Ishikawa (cell line): Measurements from ENCODE around the gene DENND1B.

ENCODE experiments used
- CEBPB ChIP-seq: IDR thresholded peaks from 2 replicates; pipeline ENCODE4 v1.6.1; 2012
- CREB1 ChIP-seq: IDR thresholded peaks from 2 replicates; pipeline ENCODE4 v1.6.1; 2012; ENCODE audit warnings: low read depth
- EGR1 ChIP-seq: IDR thresholded peaks from 2 replicates; pipeline ENCODE4 v1.6.1; 2012
- EP300 ChIP-seq: IDR thresholded peaks from 2 replicates; pipeline ENCODE4 v1.6.1; 2012; ENCODE audit warnings: borderline replicate concordance
- FOXM1 ChIP-seq: IDR thresholded peaks from 2 replicates; pipeline ENCODE4 v1.6.1; 2012; ENCODE audit warnings: low read depth, borderline replicate concordance
- NFIC ChIP-seq: IDR thresholded peaks from 2 replicates; pipeline ENCODE4 v1.6.1; 2012
- RAD21 ChIP-seq: IDR thresholded peaks from 2 replicates; pipeline ENCODE4 v1.6.1; 2012; ENCODE audit warnings: low read depth
- TAF1 ChIP-seq: IDR thresholded peaks from 2 replicates; pipeline ENCODE4 v1.6.1; 2012; ENCODE audit warnings: low read depth, mild to moderate bottlenecking
- TCF12 ChIP-seq: IDR thresholded peaks from 2 replicates; pipeline ENCODE4 v1.6.1; 2012; ENCODE audit warnings: low read depth
- TEAD4 ChIP-seq: IDR thresholded peaks from 2 replicates; pipeline ENCODE4 v1.6.1; 2012
- YY1 ChIP-seq: IDR thresholded peaks from 2 replicates; pipeline ENCODE4 v1.6.1; 2012; ENCODE audit warnings: low read depth
- ZBTB7A ChIP-seq: IDR thresholded peaks from 2 replicates; pipeline ENCODE4 v1.6.1; 2012; ENCODE audit warnings: low read depth
- TF ChIP-seq, protein P1 (sequence below): IDR thresholded peaks from 2 replicates; pipeline ENCODE4 v1.6.1; 2012; ENCODE audit warnings: low read depth, mild to moderate bottlenecking
- TF ChIP-seq, protein P2 (sequence below): IDR thresholded peaks from 2 replicates; pipeline ENCODE4 v1.6.1; 2012
- TF ChIP-seq, protein P3 (sequence below): IDR thresholded peaks from 2 replicates; pipeline ENCODE4 v1.6.1; 2012

DENND1B gene

DNA sequence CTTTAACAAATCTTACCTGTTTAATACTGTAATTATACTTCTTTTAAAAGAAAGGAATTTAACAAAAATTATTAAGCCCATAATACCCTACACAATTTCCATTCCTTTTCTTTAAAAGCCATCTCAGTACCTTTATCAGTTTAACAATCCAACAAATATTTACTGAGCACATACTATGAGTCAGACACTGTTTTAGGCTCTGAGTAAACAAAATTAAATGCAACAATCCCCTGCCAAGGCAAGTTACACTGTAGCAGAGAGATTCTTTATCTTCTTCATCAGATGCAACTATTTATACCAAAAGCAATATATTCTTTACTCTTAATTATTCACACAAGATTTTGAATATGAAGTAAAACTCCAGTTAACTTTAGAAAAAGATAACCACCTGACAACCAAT, 12.0 kb downstream of the DENND1B start:
- TF ChIP-seq TAF1: no peak

DNA sequence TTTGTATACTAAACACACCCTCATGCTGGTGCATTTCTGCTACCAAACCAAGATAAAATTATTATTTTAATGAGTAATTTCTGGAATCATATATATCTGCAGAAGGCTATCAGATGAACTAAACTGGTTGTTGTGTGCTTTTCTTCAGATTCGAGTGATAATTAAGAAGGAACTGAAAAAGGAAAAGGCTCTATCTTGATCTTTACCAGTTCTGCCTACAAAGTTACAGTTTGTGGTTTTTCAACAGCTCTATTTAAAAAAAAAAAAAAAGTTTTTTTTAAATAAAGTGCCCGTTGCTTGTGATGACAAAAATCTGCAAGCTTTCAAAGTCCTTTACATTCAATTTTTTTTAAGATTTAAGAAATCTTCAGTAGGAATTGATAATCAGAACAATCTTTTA, 13.6 kb downstream of the DENND1B start:
- TF ChIP-seq FOXM1 (no peak), RAD21 (no peak), CREB1 (no peak)
- TF ChIP-seq, protein P1, sequence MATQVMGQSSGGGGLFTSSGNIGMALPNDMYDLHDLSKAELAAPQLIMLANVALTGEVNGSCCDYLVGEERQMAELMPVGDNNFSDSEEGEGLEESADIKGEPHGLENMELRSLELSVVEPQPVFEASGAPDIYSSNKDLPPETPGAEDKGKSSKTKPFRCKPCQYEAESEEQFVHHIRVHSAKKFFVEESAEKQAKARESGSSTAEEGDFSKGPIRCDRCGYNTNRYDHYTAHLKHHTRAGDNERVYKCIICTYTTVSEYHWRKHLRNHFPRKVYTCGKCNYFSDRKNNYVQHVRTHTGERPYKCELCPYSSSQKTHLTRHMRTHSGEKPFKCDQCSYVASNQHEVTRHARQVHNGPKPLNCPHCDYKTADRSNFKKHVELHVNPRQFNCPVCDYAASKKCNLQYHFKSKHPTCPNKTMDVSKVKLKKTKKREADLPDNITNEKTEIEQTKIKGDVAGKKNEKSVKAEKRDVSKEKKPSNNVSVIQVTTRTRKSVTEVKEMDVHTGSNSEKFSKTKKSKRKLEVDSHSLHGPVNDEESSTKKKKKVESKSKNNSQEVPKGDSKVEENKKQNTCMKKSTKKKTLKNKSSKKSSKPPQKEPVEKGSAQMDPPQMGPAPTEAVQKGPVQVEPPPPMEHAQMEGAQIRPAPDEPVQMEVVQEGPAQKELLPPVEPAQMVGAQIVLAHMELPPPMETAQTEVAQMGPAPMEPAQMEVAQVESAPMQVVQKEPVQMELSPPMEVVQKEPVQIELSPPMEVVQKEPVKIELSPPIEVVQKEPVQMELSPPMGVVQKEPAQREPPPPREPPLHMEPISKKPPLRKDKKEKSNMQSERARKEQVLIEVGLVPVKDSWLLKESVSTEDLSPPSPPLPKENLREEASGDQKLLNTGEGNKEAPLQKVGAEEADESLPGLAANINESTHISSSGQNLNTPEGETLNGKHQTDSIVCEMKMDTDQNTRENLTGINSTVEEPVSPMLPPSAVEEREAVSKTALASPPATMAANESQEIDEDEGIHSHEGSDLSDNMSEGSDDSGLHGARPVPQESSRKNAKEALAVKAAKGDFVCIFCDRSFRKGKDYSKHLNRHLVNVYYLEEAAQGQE: no peak

DNA sequence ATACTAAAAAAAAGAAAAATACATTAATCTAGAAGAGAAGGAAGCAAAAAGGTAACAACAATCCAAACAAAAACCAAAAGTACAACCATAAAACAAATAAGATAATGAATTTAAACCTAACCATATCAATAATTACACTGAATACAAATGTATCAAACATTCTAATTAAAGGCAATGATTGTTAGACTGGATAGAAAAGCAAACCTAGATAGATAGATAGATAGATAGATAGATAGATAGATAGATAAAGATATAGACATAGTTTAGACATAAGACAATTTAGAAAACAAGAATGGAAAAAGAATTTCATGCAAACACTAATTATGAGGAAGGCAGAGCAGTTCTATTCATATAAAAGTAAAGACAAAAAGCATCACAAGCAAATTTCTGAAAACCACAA, 24.9 kb downstream of the DENND1B start:
- TF ChIP-seq ZBTB7A: no peak
- no peak for TF ChIP-seq CEBPB
- TF ChIP-seq RAD21: no peak

DNA sequence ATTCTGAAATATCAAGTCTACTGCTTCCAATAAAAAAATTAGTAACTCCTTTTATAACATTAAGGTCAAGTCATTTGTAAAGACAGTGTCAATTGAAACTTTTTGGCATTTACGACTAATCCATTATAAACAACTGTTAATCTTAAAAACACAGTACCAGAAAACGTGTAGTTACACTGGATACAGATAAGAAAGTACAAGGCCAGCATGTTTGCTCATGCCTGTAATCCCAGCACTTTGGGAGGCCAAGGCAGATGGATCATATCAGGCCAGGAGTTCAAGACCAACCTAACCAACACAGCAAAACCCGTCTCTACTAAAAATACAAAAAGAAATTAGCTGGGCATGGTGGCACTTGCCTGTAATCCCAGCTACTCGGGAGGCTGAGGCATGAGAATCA, 29.4 kb downstream of the DENND1B start:
- TF ChIP-seq, protein P1: no peak
- TF ChIP-seq EP300: no peak
- no peak for TF ChIP-seq CEBPB
- TF ChIP-seq, protein P2, sequence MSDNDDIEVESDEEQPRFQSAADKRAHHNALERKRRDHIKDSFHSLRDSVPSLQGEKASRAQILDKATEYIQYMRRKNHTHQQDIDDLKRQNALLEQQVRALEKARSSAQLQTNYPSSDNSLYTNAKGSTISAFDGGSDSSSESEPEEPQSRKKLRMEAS: no peak
- TF ChIP-seq YY1: no peak
- no peak for TF ChIP-seq ZBTB7A
- TF ChIP-seq FOXM1: no peak
- no peak for TF ChIP-seq RAD21
- TF ChIP-seq TAF1: no peak
- TF ChIP-seq EGR1: no peak
- no peak for TF ChIP-seq TCF12

DNA sequence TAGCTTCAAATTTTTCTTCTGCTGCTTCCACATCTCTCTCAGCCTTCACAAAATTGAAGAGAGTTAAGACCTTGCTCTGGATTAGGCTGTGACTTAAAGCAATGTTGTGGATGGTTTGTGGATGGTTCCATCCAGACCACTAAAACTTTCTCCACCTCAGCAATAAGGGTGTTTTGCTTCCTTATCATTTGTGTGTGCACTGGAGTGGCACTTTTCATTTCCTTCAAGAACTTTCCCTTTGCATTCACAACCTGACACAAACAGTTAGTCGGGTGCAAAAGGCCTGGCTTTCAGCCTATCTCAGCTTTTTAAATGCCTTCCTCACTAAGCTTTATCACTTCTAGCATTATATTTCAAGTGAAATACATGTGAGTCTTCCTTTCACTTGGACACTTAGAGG, 30.3 kb downstream of the DENND1B start:
- TF ChIP-seq CREB1: no peak
- TF ChIP-seq YY1: no peak
- TF ChIP-seq, protein P1: no peak
- no peak for TF ChIP-seq EGR1
- TF ChIP-seq TCF12: no peak
- TF ChIP-seq, protein P2: no peak
- TF ChIP-seq, protein P3, sequence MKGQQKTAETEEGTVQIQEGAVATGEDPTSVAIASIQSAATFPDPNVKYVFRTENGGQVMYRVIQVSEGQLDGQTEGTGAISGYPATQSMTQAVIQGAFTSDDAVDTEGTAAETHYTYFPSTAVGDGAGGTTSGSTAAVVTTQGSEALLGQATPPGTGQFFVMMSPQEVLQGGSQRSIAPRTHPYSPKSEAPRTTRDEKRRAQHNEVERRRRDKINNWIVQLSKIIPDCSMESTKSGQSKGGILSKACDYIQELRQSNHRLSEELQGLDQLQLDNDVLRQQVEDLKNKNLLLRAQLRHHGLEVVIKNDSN: no peak
- TF ChIP-seq EP300: no peak
- TF ChIP-seq CEBPB: no peak
- TF ChIP-seq FOXM1: no peak
- no peak for TF ChIP-seq TEAD4
- TF ChIP-seq TAF1: no peak
- TF ChIP-seq RAD21: no peak
- no peak for TF ChIP-seq ZBTB7A
- no peak for TF ChIP-seq NFIC

DNA sequence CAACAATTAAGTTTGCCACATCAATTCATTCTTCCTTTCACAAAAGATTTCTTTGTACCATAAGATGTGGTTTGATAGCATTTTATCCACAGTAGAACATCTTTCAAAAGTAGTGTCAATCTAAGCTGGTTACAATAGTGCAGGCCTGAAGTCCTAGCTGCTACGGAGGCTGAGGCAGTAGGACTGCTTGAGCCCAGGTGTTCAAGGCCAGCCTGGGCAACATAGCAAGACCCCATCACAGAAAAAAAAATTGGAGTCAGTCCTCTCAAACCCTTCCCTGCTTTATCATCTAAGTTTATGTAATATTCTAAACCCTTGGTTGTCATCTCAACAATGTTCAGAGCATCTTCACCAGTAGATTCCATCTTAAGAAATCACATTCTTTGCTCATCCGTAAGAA, 31.7 kb downstream of the DENND1B start:
- no peak for TF ChIP-seq TEAD4
- TF ChIP-seq CREB1: no peak
- TF ChIP-seq EGR1: no peak
- no peak for TF ChIP-seq FOXM1
- no peak for TF ChIP-seq YY1
- no peak for TF ChIP-seq RAD21
- no peak for TF ChIP-seq TCF12
- no peak for TF ChIP-seq NFIC
- no peak for TF ChIP-seq TAF1
- TF ChIP-seq, protein P1: no peak
- no peak for TF ChIP-seq EP300
- no peak for TF ChIP-seq CEBPB
- TF ChIP-seq, protein P2: no peak
- TF ChIP-seq ZBTB7A: no peak
- TF ChIP-seq, protein P3: no peak
